HG02852 (cell line): ENCODE results near the gene VWDE.
"Not testable (repeated sequence)": the region's sequence is repeated elsewhere in the genome, so short reads cannot be mapped to it uniquely, and the experiment has no call there.

ENCODE experiments used
- ATAC-seq: cut with Tn5 transposase; IDR thresholded peaks from one replicate; pipeline ENCODE4 v1.9.1; 2021; ENCODE audit warnings: mild to moderate bottlenecking, moderate library complexity; ENCODE audit not compliant: unreplicated experiment

Gene VWDE

DNA sequence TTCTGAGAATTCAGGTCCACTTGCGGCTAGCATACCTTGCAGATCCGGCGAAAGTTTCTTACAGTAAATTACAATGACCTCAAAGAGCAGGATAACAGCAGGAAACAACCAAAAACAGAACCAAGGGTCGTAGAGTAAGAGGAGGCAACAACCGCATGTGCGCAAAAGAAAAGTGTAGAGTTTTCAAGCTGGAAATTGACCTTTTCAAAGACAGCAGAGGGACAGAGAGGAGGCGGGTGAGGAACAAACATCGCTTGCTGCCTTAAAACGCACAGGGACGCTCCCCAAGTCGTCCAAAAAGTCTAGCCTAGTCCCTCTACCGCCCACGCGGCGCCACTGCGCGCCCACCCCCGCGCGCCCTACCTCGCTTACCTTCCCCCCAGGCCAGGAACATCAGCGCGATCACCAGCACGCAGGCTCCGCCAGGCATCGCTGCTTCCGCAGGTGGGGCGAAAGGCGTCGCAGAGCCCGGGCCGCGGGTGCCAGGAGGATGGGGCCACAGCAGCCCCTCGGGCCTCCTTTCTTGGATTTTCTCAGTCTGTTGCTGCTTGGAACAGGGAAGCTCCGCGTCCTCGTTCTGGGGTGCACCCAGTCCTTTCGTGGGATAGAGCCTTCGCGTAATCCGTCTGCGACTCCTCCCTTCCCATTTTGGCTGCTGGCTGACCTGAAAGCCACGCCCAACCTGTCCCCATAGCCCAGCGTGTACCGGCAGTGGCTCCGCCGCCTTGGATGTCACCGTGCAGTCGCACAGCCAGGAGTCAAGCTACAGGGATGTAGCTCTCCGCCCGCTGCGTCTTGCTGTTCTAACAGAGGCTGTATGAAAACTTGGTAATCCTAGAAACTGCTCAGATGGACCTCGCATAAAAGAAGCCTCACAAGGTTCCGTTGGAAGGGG lies at the start of gene VWDE:
Gene VWDE (minus strand): TSS at position 579 of the 895 bp plus-strand sequence. CDS start 149 bp downstream, at position 430.
- no peak for ATAC-seq

DNA sequence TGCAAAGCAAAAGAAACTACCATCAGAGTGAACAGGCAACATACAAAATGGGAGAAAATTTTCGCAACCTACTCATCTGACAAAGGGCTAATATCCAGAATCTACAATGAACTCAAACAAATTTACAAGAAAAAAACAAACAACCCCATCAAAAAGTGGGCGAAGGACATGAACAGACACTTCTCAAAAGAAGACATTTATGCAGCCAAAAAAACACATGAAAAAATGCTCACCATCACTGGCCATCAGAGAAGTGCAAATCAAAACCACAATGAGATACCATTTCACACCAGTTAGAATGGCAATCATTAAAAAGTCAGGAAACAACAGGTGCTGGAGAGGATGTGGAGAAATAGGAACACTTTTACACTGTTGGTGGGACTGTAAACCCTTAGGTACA lies 49.5 kb upstream of the VWDE start:
- ATAC-seq, result not testable (repeated sequence)

DNA sequence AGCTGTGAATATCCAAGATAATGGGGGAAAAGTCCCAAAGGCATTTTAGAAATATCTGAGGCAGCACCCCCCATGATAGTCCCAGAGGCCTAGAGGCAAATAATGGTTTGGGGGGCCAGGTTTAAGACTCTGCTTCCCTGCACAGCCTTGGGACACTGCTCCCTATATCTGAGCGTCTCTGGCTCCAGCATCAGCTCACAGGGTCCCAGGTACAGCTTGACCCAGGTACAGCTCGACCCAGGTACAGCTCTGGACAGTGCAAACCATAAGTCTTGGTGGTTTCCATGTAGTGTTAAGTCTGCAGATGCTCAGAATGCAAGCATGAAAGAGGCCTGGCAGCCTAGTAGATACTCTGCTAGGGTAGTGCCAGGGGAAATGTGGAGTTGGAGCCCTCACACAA lies 47.0 kb upstream of the VWDE start:
- ATAC-seq, result no peak

DNA sequence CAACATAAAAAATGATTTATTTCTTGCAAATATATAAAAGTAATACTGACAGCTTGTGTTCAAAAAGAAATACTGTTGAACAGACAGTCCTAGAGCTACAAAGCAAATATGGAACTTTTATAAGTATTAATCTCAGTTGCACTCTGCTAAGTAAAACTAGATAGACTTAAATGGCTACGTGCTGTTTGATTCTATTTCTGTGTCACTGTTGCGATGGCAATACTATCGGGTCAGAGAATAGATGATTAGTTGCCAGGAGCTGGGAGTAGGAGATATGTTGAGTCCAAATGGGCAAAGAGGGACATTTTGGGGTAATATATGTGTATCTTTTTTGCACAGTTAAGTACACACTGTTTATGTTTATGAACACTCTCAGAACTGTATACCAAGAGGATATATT lies 41.1 kb upstream of the VWDE start:
- no peak for ATAC-seq

DNA sequence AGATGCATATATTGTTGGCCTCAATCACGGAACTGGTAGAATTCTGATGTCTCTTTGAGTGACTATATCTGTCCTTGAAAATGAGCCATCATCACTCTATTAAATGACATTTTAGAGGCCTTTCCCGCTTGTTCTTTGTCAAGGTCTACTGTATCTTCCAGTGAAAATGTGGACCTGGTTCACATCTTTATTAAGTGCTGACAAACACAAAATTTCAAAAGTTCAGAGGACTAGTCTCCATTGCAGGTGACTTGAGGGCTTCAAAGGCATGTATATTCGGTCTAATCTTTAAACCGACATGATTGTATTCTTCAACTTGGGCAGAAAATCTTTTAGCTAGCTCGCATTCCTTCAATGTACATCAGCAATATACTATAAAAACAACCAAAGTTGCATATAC lies 36.6 kb upstream of the VWDE start:
- no peak for ATAC-seq

DNA sequence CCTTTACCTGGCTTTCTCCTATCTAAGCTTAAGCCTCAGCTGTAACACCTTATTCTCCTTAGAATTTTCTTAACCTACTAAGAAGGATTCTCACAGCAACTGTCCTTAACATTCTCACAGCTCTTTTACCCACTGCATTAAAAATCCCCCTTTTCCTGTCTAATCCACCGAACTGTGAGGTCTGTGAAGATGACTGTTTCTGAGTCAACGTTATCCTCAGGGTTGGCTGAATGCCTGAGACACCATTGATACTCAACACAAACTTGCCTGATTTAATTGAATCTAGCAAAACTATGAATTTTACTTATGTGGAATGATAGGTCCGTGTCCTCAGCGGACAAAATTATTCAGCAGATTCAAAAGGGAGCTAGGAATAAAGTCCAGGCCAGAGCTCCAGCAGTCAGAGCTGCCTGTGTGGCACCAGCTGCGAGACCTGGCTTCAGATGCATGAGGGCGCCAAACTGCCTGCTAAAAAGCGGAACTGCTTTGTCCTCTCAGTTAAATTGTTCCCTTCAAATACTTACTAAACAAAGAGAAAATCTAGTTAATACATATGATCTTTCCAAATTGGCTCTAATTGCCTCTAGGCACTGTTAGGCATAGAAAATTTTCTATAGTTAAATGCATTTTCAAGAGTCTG lies 33.4 kb upstream of the VWDE start:
- ATAC-seq, result no peak

DNA sequence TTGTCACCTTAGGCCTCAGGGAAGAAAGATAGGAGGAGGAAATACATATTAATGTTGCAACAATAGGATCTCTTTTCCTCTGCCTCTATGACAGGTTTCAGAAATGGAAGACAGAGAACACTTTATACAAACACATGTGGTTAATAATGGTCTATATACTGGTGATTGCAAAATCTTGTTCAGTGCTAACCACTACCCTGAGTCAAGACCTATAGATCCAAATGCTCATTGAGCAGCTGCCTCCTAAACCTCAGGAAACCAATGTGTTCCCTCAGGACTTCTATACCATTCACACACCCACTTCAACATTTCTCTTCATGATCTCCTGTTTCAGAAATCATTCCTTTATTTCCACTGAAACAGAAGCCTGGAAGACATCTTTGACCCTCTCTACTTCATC lies 32.5 kb upstream of the VWDE start:
- ATAC-seq, result no peak

DNA sequence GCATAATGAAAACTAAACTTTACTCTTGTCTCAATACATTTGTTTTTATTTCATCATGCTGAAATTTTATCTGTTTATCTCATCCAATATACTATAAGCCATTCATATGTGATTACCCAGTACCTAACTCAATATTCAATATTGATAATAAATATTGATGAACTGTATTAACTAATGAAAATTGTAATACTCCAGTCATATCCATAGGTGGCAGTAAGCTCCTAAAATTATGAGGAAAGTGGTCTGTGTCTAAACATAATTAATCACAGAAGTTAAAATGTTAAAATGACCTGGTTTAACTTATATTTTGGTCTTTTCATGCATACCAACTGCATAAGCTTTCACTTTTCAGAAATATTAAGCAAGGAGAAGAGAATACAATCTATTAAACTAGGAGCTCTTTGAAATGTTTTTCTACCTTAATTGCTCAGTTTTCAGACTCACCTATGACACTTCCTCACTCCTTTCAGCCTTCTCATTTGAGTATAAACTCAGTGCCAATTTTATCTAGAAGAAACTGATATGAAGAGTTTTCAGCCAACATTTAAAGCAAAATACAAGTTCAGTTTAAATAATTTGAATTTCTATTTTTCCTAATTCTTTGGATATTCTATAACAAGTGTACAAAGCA lies 30.5 kb upstream of the VWDE start:
- no peak for ATAC-seq

DNA sequence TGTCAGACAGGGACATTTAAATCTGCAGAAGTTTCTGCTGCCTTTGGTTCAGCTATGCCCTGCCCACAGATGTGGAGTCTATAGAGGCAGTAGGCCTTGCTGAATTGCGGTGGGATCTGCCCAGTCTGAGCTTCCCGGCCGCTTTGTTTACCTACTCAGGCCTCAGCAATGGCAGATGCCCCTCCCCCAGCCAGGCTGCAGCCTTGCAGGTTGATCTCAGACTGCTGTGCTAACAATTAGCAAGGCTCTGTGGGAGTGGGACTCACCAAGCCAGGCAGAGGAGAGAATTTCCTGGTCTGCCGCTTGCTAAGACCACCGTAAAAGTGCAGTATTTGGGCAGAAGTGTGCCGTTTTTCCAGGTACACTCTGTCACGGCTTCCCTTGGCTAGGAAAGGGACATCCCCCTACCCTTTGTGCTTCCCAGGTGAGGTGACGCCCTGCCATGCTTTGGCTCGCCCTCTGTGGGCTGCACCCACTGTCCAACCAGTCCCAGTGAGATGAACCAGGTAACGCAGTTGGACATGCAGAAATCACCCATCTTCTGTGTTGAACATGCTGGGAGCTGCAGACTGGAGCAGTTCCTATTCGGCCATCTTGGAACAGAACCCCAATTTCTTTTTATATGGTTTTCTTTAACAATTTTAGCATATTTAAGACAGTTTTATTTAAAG lies 28.4 kb upstream of the VWDE start:
- no peak for ATAC-seq

DNA sequence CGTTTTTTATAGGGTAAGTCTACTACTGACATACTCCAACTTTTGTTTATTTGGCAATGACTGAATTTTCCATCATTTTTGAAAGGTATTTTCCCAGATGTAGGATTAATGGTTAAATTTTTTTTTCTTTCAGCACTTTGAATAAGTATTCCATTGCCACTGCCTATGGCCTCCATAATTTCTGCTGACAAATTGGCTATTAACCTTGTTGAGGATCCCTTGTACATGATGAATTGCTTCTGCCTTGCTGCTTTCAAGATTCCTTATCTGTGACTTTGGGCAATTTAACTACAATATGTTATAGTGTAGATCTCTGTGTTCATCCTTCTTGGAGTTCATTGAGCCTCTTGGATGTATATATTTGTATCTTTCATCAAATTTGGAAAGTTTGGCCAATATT lies 21.6 kb upstream of the VWDE start:
- ATAC-seq, result no peak

DNA sequence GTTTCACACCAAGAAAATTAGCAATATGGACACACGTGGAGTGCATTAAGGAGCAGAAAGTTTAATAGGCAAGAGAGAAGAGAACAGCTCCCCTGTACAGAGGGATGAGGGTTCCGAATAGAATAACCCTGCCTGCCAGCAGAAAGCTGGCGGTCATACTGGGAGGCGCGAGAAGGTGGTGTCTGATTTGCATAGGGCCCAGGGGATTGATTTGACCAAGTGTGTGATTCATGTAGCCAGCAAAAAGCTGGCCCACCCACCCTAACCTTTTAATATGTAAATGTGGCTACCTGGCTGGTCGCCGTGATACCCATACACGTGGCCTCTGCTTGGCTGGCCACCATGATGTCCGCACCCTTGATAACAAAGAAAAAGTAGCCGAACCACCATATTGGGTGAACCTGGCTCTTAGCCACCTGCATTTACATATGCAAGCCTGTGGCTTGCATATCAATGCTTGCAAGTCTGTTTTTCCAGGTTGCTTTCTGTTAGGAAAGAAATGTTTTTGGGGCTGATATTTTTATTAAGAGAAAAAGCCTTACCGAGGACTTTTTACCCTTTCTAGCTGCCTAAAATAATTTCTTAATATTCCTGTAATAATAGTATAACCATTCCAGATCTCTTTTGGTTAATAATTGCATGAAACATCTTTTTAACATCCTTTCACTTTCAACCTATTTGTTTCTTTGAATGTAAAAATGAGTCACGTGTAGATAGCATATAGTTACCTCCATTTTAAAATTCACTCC lies 20.5 kb upstream of the VWDE start:
- no peak for ATAC-seq

DNA sequence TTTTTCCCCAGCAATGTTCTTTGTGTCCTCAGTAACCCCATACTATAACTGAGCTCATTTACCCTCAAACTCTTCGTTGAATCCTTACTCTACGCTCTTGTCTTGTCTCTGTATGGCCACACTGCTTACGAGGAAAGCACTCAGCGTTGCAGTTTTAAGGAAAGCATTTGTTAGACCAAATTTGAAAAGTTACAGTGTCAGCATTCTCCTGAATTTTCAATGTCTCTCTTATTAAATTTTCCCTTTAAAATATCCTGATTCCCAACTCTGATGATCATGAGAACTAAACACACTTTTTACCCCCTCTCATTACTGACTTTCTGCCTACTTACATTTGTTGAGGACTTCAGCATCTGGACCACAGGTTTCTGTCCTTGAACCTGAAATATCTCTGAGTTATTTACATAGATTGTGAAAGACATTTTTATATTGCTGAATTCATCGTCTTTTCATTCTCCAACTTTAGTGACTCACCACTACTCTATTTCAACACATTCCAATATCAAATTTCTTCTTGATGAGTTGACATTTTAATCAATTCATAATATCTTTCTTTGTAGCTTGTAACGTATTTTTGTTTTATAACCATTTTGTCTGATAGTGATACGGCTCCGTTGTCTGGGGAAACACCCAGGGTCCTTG lies 19.8 kb upstream of the VWDE start:
- ATAC-seq, result no peak

DNA sequence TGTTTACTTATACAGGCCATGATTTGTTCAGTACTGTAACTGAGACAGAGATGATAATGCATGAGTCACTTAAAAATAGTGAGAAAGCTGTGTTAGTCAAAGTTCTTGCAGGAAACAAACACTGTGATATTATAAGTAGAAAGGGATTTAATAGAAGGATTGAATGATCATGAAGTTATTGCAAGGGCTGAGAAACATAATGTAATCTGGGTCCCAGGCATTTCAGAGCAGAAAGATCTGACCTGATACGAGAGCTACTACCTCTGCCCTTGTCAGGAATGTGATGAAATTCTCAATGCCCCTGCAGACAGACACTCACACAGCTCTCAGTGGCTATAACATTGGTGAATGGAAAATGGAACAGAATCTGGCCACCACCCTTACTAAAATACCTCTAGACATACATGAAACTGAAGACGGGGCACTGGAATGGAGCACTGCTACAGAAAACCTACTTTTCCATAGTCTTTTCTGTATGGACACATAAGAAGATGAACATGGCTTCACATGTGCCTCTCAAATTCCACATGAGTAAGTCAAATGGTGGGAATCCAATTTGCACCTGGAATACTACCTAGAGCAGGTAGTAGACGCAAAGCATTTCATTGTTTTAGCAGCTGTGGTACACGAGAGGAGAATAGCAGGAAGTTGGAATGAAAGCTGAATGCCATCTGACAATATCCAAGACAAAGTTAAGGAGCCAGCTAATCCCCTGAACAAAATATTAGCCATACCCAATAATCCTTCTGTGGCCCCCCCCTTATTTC lies 19.1 kb upstream of the VWDE start:
- ATAC-seq, result no peak

DNA sequence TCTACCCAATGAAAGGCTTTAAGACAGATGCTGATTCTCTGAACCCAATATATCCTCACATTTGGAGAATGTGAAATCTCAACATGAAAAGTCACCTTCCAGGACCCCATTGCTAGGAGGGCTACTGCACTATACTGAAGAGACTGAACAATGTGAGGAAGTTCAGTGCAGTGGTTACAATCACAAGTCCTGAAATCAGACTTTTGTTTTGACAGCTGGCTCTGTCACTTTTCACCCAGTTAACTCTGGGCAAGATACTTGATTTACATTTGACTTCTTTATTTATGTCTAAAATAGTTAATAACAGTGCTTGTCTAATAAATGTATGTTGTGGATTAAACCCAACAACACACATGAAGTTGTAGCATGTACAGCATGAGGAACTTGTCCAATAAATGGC lies 14.8 kb upstream of the VWDE start:
- ATAC-seq, result no peak

DNA sequence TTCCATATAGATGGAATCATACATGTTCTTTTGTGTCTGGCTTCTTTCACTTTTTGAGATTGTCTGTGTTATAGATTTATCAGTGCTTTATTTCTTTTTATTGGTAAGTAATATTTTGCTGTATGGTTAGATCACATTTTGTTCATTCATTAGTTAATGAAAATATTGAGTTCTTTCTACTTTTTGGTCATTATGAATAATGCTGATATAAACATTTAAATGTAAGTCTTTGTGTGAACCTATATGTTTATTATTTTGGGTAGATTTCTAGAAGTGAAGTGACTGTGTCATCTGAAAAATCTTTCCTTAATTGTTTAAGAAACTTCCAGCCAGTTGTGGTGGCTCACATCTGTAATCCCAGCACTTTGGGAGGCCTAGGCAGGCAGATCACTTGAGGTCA lies 11.4 kb upstream of the VWDE start:
- ATAC-seq, result no peak

DNA sequence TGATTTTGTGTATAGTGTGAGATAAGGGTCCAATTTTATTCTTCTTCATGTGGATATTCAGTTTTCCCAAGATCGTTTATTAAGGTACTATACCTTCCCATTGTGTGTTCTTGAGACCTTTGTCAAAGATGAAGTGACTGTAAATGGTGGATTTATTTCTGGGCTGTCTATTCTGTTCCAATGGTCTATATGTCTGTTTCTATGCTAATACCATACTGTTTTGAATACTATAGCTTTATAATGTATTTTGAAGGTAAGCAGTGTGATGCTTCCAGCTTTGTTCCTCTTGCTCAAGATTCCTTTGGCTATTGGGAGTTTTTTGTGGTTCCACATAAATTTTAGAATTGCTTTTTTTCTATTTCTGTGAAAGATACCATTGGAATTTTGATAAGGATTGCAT lies 8.7 kb upstream of the VWDE start:
- no peak for ATAC-seq

DNA sequence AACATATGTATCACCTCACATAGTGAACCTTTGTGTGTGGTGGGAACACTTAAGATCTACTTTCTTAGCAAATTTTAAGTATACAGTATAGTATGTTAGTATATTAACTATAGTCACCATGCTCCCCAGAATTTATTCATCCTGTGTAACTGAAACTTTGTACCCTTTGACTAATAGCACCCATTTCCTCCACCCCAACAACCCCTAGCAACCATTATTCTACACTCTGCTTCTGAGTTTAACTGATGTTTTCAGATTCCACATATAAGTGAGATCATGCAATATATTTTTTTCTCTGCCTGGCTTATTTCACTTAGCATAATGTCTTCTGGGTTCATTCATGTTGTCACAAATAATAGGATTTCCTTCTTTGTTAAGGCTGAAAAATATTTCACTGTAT lies 6.9 kb upstream of the VWDE start:
- no peak for ATAC-seq

DNA sequence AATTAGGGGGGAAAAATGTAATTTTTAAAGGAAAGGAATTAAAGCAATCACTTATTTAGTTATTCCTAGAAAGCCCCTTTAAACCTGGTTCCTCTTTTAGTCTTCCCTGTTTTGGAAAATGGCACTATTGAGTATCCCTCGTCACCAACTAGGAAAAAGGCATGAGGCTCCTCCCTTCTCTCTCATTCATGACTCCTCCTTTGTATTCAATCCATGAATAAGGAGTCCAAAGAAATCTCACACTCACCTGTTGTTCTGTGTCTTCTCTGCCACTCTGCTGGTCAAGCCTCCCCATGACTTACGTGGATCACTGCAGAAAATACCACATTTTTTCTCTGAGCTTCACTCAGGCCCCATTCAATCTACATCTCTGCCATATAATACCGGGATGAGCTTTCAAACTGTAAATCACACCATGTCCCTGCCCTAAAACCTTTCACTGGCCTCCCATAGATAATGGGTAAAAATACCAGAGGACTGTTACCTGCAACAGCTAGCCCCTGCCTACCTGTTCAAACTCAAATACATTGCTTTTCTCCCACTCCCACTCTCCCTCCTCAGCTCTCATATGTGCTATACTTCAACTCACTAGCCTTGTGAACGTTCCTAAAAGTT lies 5.5 kb upstream of the VWDE start:
- no peak for ATAC-seq

DNA sequence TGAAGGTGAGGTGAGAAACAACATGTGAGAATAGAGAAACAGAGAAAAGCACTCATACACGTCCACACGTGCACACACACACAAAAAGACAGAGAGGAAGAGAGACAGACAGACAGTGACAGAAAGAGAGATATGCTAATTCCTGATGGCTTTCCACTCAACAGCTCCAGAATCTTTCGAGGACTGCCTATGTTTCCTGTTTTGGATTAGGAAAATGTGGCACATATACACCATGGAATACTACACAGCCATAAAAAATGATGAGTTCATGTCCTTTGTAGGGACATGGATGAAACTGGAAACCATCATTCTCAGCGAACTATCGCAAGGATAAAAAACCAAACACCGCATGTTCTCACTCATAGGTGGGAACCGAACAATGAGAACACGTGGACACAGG lies 4.0 kb upstream of the VWDE start:
- not testable (repeated sequence) for ATAC-seq
